ENCODE data around the gene EXOC3. TPM values are rescaled to one million over a fixed set of nuclear protein-coding genes. Genes with fewer than 3 reads are reported as not detected.
"Not testable (repeated sequence)": the region's sequence is repeated elsewhere in the genome, so short reads cannot be mapped to it uniquely, and the experiment has no call there.

Gene EXOC3
- total and polyA plus RNA-seq, 11 donors: 20.6 to 45.5 (median 42.8) TPM

DNA sequence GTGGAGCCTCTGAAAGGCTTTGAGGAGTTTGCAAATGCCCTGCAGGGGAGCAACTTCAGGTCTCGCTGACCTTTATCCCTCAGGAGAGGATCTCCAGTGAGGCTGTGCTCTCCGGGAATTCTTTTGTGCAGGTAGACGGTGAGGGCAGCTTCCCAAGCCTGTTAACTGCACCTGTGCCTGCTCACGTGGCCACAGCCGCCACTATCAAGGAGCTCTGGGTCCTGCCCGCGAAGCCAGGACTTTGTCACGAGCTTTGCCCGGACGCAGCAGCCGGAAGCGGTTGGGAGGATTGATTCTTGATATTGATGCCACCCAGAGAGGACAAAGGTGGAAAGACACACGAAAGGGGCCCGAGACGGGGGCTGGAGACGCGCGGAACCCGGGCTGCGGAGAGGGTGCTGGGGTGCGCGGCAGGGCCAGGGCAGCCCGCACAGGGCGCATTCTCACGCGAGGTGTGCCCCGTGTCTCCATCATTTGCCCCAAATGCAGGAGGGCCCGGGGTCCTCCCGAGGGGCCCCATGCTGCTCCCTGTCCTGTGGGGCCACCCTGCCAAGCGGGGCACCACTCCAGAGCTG is 63.1 kb downstream of the EXOC3 start:
- DNase-seq (no peak), ATAC-seq (no peak)
- H3K36me3 ChIP-seq: no peaks in the 10 kb centered on the region
- TF ChIP-seq POLR2A (IDR thresholded peaks at IDR 0.05): no peak
- TF ChIP-seq, protein P1, sequence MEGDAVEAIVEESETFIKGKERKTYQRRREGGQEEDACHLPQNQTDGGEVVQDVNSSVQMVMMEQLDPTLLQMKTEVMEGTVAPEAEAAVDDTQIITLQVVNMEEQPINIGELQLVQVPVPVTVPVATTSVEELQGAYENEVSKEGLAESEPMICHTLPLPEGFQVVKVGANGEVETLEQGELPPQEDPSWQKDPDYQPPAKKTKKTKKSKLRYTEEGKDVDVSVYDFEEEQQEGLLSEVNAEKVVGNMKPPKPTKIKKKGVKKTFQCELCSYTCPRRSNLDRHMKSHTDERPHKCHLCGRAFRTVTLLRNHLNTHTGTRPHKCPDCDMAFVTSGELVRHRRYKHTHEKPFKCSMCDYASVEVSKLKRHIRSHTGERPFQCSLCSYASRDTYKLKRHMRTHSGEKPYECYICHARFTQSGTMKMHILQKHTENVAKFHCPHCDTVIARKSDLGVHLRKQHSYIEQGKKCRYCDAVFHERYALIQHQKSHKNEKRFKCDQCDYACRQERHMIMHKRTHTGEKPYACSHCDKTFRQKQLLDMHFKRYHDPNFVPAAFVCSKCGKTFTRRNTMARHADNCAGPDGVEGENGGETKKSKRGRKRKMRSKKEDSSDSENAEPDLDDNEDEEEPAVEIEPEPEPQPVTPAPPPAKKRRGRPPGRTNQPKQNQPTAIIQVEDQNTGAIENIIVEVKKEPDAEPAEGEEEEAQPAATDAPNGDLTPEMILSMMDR (IDR thresholded peaks at IDR 0.05): no peak
- H3K9me3 ChIP-seq: no peaks in the 10 kb centered on the region
- no peak overlapping the region for H3K27ac ChIP-seq
- 72 to 78% (median 74%) methylated on average over 27 to 30 of the region's 30 CpGs for WGBS, 4 donors
- intact Hi-C loops (cut with DNase I): no loop called here
- H3K27me3 ChIP-seq: peaks cover 0 to 35% (median 12%) of the 10 kb centered on the region in 9 donors
- no peaks in the 10 kb centered on the region for H3K4me1 ChIP-seq
- H3K4me3 ChIP-seq: no peak overlapping the region

DNA sequence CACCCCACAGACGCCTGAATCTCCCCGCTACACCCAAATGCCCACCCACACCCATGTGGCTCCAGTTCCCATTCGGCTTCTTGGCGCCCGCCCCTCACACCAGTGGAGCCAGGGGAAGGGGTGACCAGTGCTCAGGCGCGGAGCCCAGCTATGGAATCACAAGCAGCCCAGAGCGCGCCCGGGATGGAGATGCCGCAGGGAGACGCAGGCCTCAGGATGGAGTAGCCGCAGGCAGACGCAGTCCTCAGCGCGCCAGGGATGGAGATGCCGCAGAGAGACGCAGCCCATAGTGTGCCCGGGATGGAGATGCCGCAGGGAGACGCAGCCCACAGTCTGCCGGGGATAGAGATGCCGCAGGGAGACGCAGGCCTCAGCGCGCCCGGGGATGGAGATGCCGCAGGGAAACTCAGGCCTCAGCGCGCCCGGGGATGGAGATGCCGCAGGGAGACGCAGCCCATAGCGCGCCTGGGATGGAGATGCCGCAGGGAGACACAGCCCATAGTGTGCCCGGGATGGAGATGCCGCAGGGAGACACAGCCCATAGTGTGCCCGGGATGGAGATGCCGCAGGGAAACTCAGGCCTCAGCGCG is 65.1 kb downstream of the EXOC3 start:
- ATAC-seq; H3K4me3 ChIP-seq; H3K4me1 ChIP-seq; DNase-seq; H3K27ac ChIP-seq; H3K36me3 ChIP-seq; intact Hi-C loops (cut with DNase I); H3K9me3 ChIP-seq: not testable (repeated sequence)
- peaks cover 0 to 33% (median 9%) of the 10 kb centered on the region in 9 donors for H3K27me3 ChIP-seq
- WGBS, 4 donors: 92 to 98% (median 97%) methylated on average over 20 to 42 of the region's 42 CpGs

DNA sequence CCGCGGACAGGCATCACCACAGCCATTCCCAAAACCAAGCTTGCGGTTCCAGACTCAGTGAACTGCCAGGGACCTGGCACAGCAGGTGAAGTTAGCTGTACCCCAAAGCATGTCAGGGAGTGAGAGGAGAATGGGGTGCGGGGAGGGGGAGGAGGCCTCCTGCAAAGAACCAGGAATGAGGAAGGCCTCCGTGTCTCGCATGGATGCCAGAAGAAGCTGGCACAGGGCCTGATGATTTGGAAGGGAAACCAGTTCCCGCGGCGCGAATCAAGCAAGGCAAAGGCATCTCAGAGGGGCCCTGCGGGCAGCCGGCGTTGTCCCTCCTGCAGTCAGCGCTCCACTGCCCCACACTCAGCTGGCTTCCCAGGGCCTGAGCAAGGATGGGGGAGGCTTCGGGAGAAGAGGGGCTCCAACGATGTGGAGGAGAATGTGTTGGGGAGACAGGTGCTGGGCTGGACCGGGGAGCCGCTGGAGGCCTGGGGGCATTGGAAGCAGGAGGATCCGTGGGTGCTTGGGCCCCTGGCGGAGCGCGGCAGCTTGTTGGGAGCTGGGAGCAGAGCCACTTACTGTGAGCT is 66.7 kb downstream of the EXOC3 start:
- Histone ChIP-seq H3K4me1 (no peaks in the 10 kb centered on the region), H3K27me3 (peaks cover 2 to 40% (median 20%) of the 10 kb centered on the region in 9 donors), H3K27ac (no peak overlapping the region), H3K36me3 (no peaks in the 10 kb centered on the region), H3K9me3 (no peaks in the 10 kb centered on the region), H3K4me3 (no peak overlapping the region)
- DNase-seq (no peak), ATAC-seq (no peak)
- intact Hi-C loops (cut with DNase I): no loop called here
- TF ChIP-seq, protein P1 (IDR thresholded peaks at IDR 0.05): no peak
- TF ChIP-seq POLR2A (IDR thresholded peaks at IDR 0.05): no peak
- 76 to 89% (median 85%) methylated on average over 22 of the region's 22 CpGs for WGBS, 4 donors

DNA sequence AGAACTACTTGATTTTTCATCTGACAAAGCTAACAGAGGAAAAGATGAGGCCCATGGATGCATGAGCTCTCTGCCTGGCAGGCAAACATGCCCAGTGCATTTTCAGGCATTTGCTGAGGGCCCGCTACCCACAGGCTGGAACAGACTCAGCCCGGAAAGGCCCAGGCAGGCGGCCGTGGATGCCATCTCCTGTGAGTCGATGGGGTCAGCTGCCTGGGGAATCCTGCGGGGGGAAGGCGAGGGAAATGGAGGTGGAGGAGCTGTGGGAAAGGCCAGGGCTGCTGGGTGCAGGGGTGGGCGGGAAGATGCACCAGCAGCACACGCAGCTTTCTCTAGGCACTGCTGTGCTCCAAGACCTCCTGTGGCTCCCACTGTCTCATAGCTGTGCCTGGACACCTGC is 67.5 kb downstream of the EXOC3 start:
- 70 to 79% (median 77%) methylated on average over 9 of the region's 9 CpGs for WGBS, 4 donors
- no peak overlapping the region for H3K27ac ChIP-seq
- DNase-seq (no peak), ATAC-seq (no peak)
- H3K27me3 ChIP-seq: peaks cover 3 to 38% (median 24%) of the 10 kb centered on the region in 9 donors
- H3K36me3 ChIP-seq: no peaks in the 10 kb centered on the region
- intact Hi-C loops (cut with DNase I): no loop called here
- H3K4me3 ChIP-seq: no peak overlapping the region
- H3K4me1 ChIP-seq: no peaks in the 10 kb centered on the region
- H3K9me3 ChIP-seq: no peaks in the 10 kb centered on the region
- no peak for TF ChIP-seq POLR2A (IDR thresholded peaks at IDR 0.05)

DNA sequence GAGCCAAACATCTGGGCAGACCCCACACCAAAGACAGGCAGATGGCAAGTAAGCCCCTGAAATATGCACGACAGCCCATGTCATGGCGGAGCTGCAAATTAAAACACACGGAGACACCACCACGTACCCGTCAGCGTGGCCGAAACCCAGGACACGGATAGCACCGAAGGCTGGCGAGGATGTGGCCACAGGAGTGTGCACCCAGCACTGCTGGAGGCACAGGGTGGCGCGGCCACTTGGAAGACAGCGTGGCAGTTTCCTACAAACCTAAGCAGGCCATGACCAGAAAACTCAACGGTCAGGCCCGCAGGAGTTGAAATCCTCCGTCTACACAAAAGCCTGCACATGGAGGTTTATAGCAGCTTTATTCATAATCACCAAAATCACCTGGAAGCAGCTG is 68.5 kb downstream of the EXOC3 start:
- Histone ChIP-seq H3K4me3 (no peak overlapping the region), H3K27ac (no peak overlapping the region), H3K27me3 (peaks cover 3 to 37% (median 16%) of the 10 kb centered on the region in 9 donors), H3K9me3 (no peaks in the 10 kb centered on the region), H3K4me1 (no peaks in the 10 kb centered on the region), H3K36me3 (no peaks in the 10 kb centered on the region)
- no peak for DNase-seq
- no peak for ATAC-seq
- intact Hi-C loops (cut with DNase I): no loop called here
- WGBS, 4 donors: 89 to 93% (median 91%) methylated on average over 16 of the region's 16 CpGs
- TF ChIP-seq, protein P1 (IDR thresholded peaks at IDR 0.05): no peak
- no peak for TF ChIP-seq POLR2A (IDR thresholded peaks at IDR 0.05)
